H9 (cell line): ENCODE results near the gene EIF2B5. TPM values are rescaled to one million over a fixed set of nuclear protein-coding genes. Genes with fewer than 3 reads are reported as not detected.

ENCODE experiments used
- DNase-seq: peaks from one replicate; pipeline ENCODE4 v3.0.0-alpha.2; 2017
- H2AFZ ChIP-seq: one replicate; pipeline ENCODE4 v1.6.1; 2013; ENCODE audit warnings: mild to moderate bottlenecking, low read length, control low read depth, moderate library complexity
- H2AK5ac ChIP-seq: 2 replicates; pipeline ENCODE4 v1.6.1; 2013; ENCODE audit warnings: low read length, control low read depth, mixed read lengths; ENCODE audit not compliant: insufficient read length
- H2BK120ac ChIP-seq: one replicate; pipeline ENCODE4 v1.6.1; 2013; ENCODE audit warnings: low read depth, mild to moderate bottlenecking, low read length, control low read depth, inconsistent platforms; ENCODE audit not compliant: poor library complexity, severe bottlenecking
- H2BK12ac ChIP-seq: 2 replicates; pipeline ENCODE4 v1.6.1; 2013; ENCODE audit warnings: low read length, control low read depth, mixed read lengths, low read depth; ENCODE audit not compliant: insufficient read length
- H2BK15ac ChIP-seq: 2 replicates; pipeline ENCODE4 v1.6.1; 2013; ENCODE audit warnings: low read depth, low read length, control low read depth
- H2BK20ac ChIP-seq: one replicate; pipeline ENCODE4 v1.6.1; 2013; ENCODE audit warnings: low read depth, mild to moderate bottlenecking, low read length, control low read depth, inconsistent platforms; ENCODE audit not compliant: poor library complexity, severe bottlenecking
- H2BK5ac ChIP-seq: 2 replicates; pipeline ENCODE4 v1.6.1; 2013; ENCODE audit warnings: low read length, control low read depth, mixed read lengths; ENCODE audit not compliant: insufficient read length
- H3K14ac ChIP-seq: 2 replicates; pipeline ENCODE4 v1.6.1; 2013; ENCODE audit warnings: low read length, control low read depth; ENCODE audit not compliant: insufficient read depth
- H3K18ac ChIP-seq: 2 replicates; pipeline ENCODE4 v1.6.1; 2013; ENCODE audit warnings: low read depth, mild to moderate bottlenecking, mixed read lengths, low read length, control low read depth; ENCODE audit not compliant: insufficient read length
- H3K23ac ChIP-seq: 2 replicates; pipeline ENCODE4 v1.6.1; 2013; ENCODE audit warnings: low read length, control low read depth, mixed read lengths, low read depth; ENCODE audit not compliant: insufficient read length
- H3K23me2 ChIP-seq: 2 replicates; pipeline ENCODE4 v1.6.1; 2013; ENCODE audit warnings: low read depth, mild to moderate bottlenecking, mixed read lengths, low read length, control low read depth; ENCODE audit not compliant: insufficient read length, poor library complexity, severe bottlenecking
- H3K27ac ChIP-seq: 2 replicates; pipeline ENCODE4 v1.5.1; 2013; ENCODE audit warnings: low read length, control low read depth, mixed read lengths, low read depth; ENCODE audit not compliant: insufficient read length
- H3K27me3 ChIP-seq: 2 replicates; pipeline ENCODE4 v1.6.1; 2013; ENCODE audit warnings: low read length, control low read depth, inconsistent platforms; ENCODE audit not compliant: insufficient read depth
- H3K4ac ChIP-seq: 2 replicates; pipeline ENCODE4 v1.6.1; 2013; ENCODE audit warnings: low read depth, mild to moderate bottlenecking, control low read depth, inconsistent platforms, low read length, moderate library complexity
- H3K4me1 ChIP-seq: 2 replicates; pipeline ENCODE4 v1.6.1; 2013; ENCODE audit warnings: low read length, control low read depth, inconsistent platforms; ENCODE audit not compliant: insufficient read depth
- H3K4me2 ChIP-seq: 2 replicates; pipeline ENCODE4 v1.6.1; 2013; ENCODE audit warnings: low read length, control low read depth, mixed read lengths; ENCODE audit not compliant: insufficient read length, insufficient read depth
- H3K56ac ChIP-seq: 2 replicates; pipeline ENCODE4 v1.6.1; 2013; ENCODE audit warnings: low read depth, mild to moderate bottlenecking, mixed read lengths, low read length, control low read depth; ENCODE audit not compliant: insufficient read length
- H3K79me1 ChIP-seq: 2 replicates; pipeline ENCODE4 v1.6.1; 2013; ENCODE audit warnings: low read depth, mild to moderate bottlenecking, moderate library complexity, low read length, control low read depth, inconsistent platforms; ENCODE audit not compliant: insufficient read depth, poor library complexity, severe bottlenecking
- H3K79me2 ChIP-seq: 2 replicates; pipeline ENCODE4 v1.6.1; 2013; ENCODE audit warnings: low read length, control low read depth, inconsistent platforms; ENCODE audit not compliant: insufficient read depth
- H3K9ac ChIP-seq: 2 replicates; pipeline ENCODE4 v1.6.1; 2013; ENCODE audit warnings: low read length, control low read depth, mixed read lengths; ENCODE audit not compliant: insufficient read length; ENCODE audit errors: extremely low read depth
- H3K9me3 ChIP-seq: one replicate; pipeline ENCODE4 v1.6.1; 2013; ENCODE audit warnings: low read depth, low read length, inconsistent platforms; ENCODE audit not compliant: control insufficient read depth
- H3T11ph ChIP-seq: one replicate; pipeline ENCODE4 v1.6.1; 2013; ENCODE audit warnings: mild to moderate bottlenecking, low read length, control low read depth, inconsistent platforms
- H4K20me1 ChIP-seq: one replicate; pipeline ENCODE4 v1.6.1; 2013; ENCODE audit not compliant: control insufficient read depth, insufficient read length, insufficient read depth
- H4K5ac ChIP-seq: 2 replicates; pipeline ENCODE4 v1.6.1; 2013; ENCODE audit warnings: low read depth, mild to moderate bottlenecking, mixed read lengths, low read length, control low read depth; ENCODE audit not compliant: insufficient read length
- H4K8ac ChIP-seq: replicated peaks from 2 replicates; pipeline ENCODE4 v1.6.1; 2013; ENCODE audit warnings: low read length, control low read depth, mixed read lengths, low read depth; ENCODE audit not compliant: insufficient read length
- H4K91ac ChIP-seq: 2 replicates; pipeline ENCODE4 v1.6.1; 2013; ENCODE audit warnings: low read depth, mild to moderate bottlenecking, moderate library complexity, mixed read lengths, low read length, control low read depth; ENCODE audit not compliant: insufficient read length
- H3K27ac Mint-ChIP-seq, 3 experiments: 2 replicates in 2 of 3; 3 replicates in 1 of 3; pipeline ENCODE4 v1.8.0; 2020 to 2021; ENCODE audit warnings: mixed read lengths in 3 of 3, mild to moderate bottlenecking in 1 of 3, moderate library complexity in 1 of 3
- H3K27me3 Mint-ChIP-seq: 2 replicates; pipeline ENCODE4 v1.8.0; 2021; ENCODE audit warnings: low read depth, mild to moderate bottlenecking, moderate library complexity, mixed read lengths
- H3K36me3 Mint-ChIP-seq, 3 experiments: 2 replicates in 2 of 3; 3 replicates in 1 of 3; pipeline ENCODE4 v1.8.0; 2020 to 2021; ENCODE audit warnings: low read depth in 3 of 3, mixed read lengths in 3 of 3; ENCODE audit not compliant: insufficient read depth in 1 of 3
- H3K4me1 Mint-ChIP-seq, 2 experiments: 2 replicates each; pipeline ENCODE4 v1.8.0; 2020; ENCODE audit warnings: mixed read lengths in 2 of 2
- H3K4me3 Mint-ChIP-seq, 2 experiments: 2 replicates in 1 of 2; 3 replicates in 1 of 2; pipeline ENCODE4 v1.8.0; 2020 to 2021; ENCODE audit warnings: mild to moderate bottlenecking in 2 of 2, mixed read lengths in 2 of 2, moderate library complexity in 1 of 2
- H3K9me3 Mint-ChIP-seq, 2 experiments: 2 replicates in 1 of 2; 3 replicates in 1 of 2; pipeline ENCODE4 v1.8.0; 2020; ENCODE audit warnings: mild to moderate bottlenecking in 2 of 2, mixed read lengths in 2 of 2, moderate library complexity in 1 of 2
- WGBS: extraction: QIAGEN DNeasy Blood & Tissue Kit; methylation state at CpG from one replicate; pipeline ENCODE4 v1.1.7; 2013; ENCODE audit warnings: missing lambda C conversion rate, low lambda C conversion rate, mixed read lengths; ENCODE audit not compliant: insufficient read length; ENCODE audit errors: extremely low coverage; 5-methylcytosine and 5-hydroxymethylcytosine counted together
- total RNA-seq: library from RNA; stranded (reverse); gene quantifications from 2 replicates; pipeline ENCODE4 v1.2.1, GENCODE V29; 2021
- TF ChIP-seq, protein P1 (sequence below): fragments of 200-600 bp; sonication (generic); conservative IDR thresholded peaks from 3 replicates; pipeline ENCODE4 v1.8.0; 2021; ENCODE audit warnings: antibody characterized with exemption, mild to moderate bottlenecking

Gene EIF2B5
- total RNA-seq, 1 experiment from 2014 or later = 42.0 TPM

DNA sequence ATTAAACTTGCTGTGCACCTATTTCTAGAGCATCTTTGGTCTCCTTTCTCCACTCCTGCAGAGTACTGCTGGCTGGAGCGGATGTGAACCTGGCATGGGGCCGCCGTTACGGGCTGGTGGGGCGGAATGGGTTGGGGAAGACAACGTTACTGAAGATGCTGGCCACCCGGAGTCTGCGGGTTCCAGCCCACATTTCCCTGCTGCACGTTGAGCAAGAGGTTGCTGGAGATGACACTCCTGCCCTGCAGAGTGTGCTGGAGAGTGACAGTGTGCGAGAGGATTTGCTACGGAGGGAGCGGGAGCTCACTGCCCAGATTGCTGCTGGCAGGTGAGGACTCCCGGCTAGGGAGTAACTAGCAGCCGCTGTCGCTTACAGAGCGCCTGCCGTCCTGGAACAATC, 52.9 kb downstream of the EIF2B5 start:
- Histone ChIP-seq H4K5ac (no peak overlapping the region), H3K4ac (no peak overlapping the region), H3K4me2 (no peak overlapping the region), H3K23me2 (peaks cover 14% of the 10 kb centered on the region), H3K79me2 (peaks cover 5% of the 10 kb centered on the region; the same call in 1 of the 2 replicates), H3K14ac (no peak overlapping the region), H2BK15ac (no peak overlapping the region), H4K20me1 (no peaks in the 10 kb centered on the region), H3T11ph (no peak overlapping the region), H2BK120ac (no peak overlapping the region), H2AFZ (no peak overlapping the region), H3K9me3 (no peaks in the 10 kb centered on the region), H3K9ac (no peak overlapping the region), H3K27ac (no peak overlapping the region), H2BK20ac (no peak overlapping the region), H2AK5ac (no peak overlapping the region), H3K18ac (no peak overlapping the region), H3K27me3 (no peaks in the 10 kb centered on the region), H3K4me1 (no peaks in the 10 kb centered on the region), H3K23ac (no peak overlapping the region), H4K91ac (no peak overlapping the region), H2BK5ac (no peak overlapping the region), H3K79me1 (peaks cover 5% of the 10 kb centered on the region), H2BK12ac (no peak overlapping the region), H4K8ac (no peak overlapping the region), H3K56ac (no peak overlapping the region)
- H3K4me1 Mint-ChIP-seq = peaks cover 25 to 26% of the 10 kb centered on the region in 2 experiments
- H3K27me3 Mint-ChIP-seq = peaks cover 1% of the 10 kb centered on the region; the same call in 1 of the 2 replicates
- no peak overlapping the region for H3K27ac Mint-ChIP-seq
- peaks cover 48 to 77% (median 65%) of the 10 kb centered on the region in 3 experiments for H3K36me3 Mint-ChIP-seq
- no peaks in the 10 kb centered on the region; a peak in 1 of 5 replicates for H3K9me3 Mint-ChIP-seq
- DNase-seq = no peak
- no peak overlapping the region for H3K4me3 Mint-ChIP-seq
- TF ChIP-seq, protein P1, sequence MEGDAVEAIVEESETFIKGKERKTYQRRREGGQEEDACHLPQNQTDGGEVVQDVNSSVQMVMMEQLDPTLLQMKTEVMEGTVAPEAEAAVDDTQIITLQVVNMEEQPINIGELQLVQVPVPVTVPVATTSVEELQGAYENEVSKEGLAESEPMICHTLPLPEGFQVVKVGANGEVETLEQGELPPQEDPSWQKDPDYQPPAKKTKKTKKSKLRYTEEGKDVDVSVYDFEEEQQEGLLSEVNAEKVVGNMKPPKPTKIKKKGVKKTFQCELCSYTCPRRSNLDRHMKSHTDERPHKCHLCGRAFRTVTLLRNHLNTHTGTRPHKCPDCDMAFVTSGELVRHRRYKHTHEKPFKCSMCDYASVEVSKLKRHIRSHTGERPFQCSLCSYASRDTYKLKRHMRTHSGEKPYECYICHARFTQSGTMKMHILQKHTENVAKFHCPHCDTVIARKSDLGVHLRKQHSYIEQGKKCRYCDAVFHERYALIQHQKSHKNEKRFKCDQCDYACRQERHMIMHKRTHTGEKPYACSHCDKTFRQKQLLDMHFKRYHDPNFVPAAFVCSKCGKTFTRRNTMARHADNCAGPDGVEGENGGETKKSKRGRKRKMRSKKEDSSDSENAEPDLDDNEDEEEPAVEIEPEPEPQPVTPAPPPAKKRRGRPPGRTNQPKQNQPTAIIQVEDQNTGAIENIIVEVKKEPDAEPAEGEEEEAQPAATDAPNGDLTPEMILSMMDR = no peak
- WGBS = no CpG with 5 or more reads among the region's 17 CpGs
